HG03135 (cell line): Measurements from ENCODE around the gene CEP41.

ENCODE experiments used
- ATAC-seq: cut with Tn5 transposase; IDR thresholded peaks from one replicate; pipeline ENCODE4 v1.9.1; 2021; ENCODE audit warnings: mild to moderate bottlenecking, moderate library complexity; ENCODE audit not compliant: unreplicated experiment

The CEP41 gene

GRCh38 chr7:130421684-130422083 lies 19.1 kb downstream of the CEP41 start:
- ATAC-seq: no peak

GRCh38 chr7:130420943-130421578 lies 19.8 kb downstream of the CEP41 start:
- no peak for ATAC-seq

- no peak for ATAC-seq
Observed at GRCh38 chr7:130419658-130420057, 21.2 kb downstream of the CEP41 start.

DNA sequence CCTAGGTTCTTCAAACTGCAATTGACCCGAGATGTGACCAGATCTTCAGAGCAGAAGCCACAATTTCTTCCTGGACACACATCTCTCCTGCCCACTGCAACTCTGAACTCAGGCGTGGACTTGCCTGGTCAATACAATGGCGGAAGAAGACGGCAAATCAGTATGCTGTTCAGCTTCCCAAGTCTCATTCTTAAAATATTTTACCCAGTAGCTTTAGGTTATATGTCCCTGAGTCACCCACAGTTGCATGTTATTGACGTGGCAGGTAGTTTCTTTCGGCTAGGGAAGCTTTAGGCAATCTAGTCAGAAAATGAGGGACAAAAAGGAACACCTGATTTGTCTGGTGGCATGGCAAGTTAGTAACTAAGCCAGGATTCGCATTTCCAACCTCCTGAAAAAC lies 22.5 kb downstream of the CEP41 start:
- ATAC-seq: no peak

DNA sequence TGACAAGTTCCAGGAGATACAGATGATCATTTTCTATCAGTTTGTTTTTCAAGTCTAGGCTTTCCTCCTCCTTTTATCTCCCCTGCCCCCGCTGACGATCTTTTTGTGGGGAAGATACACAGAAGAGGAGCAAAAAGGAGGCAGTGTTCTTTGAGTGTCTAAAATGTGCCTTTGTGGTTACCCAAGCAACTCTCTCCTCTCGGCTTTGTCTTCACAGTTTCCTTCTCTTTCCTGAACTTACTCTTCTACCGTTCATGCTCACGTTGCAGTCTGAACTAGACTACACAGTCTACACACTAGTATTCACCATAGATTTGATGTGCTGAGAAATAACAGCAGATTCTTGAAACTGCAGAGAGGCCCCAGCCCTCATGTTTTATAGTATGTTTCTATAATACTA lies 23.6 kb downstream of the CEP41 start:
- ATAC-seq: no peak

DNA sequence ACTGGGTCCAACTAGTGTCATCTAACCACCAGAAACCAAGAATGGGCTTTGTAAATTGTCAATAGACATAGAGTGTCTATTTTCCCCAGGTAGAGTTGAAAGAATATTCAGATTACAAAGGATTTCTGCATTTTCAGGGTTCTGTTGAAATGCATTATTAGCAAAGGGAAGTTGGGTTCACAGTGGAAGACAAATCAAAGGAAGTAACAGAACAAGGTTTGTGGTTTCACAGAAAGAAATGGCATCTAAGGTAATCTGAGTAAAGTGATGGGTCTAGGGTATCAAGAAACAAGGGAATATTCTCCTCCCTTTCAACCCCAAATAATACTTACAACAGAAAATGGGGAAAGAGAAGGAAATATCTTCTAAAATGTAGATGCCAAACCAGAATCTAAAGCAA lies 25.8 kb downstream of the CEP41 start:
- no peak for ATAC-seq

GRCh38 chr7:130413201-130413600 lies 27.6 kb downstream of the CEP41 start:
- ATAC-seq: no peak

DNA sequence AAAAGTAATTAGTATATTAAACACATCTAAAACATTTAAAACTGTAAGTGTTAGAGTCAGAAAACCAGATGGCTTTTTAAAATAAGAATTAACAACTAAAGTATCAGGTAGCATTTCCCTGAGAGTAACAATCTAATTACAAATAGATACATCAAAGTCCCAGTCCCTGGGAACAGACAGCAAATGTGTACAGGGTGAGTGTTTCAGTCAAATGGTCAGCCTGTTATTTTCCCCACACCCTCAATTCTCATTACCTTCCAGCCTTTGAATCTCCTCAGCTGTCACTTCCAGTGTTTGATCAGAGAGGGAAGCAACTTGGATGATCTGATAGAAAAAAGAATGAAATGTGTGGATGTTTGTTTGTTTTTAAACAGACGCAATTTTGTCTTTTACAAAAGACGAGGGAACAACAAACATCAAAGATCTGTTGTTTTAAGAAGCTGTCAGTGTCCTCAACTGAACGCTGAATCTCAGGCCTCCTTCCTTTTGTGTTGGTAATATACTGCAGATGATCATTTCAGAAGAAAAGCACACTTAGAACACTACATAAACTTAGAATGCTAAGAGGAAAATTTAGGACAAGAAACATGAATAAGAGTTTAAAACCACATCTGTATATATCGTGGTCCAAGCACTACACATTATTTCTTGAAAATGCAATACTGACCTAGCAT lies 29.8 kb downstream of the CEP41 start:
- no peak for ATAC-seq

DNA sequence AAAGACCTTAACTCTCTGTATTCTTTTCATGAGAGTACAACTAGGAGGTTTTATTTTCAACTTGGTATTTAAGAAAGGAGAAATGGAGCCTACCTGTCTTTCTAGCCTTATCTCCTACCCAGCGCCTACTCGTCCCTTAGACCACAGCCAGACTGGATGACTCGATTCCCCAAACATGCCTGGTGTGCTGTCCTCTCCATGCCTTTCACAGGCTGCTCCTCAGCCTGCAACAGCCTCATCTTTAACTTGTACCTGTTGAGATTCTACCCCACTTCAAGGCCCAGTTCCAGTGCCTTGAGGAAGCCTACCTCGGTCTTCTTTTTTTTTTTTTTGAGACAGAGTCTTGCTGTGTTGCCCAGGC lies 31.1 kb downstream of the CEP41 start:
- ATAC-seq: no peak

- no peak for ATAC-seq
Observed at GRCh38 chr7:130409067-130409711, 31.6 kb downstream of the CEP41 start.

DNA sequence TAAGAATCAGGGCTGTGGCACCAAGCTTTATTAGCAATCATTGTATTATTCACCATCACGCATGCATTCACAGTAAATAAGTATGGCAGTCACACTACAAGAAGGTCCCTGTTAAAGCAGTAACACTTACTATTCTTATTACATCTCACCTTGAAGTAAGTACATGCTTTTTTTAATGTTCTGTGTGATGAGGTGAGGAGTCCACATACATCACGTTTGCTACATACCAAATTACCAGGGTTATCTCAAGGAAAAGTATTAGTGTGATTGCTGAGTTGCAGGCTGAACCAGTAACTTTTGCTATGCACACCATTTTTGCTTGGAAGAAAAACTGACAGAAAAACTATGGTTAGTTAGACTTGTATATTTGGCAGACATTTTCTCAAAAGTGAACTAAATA lies 35.8 kb downstream of the CEP41 start:
- no peak for ATAC-seq

DNA sequence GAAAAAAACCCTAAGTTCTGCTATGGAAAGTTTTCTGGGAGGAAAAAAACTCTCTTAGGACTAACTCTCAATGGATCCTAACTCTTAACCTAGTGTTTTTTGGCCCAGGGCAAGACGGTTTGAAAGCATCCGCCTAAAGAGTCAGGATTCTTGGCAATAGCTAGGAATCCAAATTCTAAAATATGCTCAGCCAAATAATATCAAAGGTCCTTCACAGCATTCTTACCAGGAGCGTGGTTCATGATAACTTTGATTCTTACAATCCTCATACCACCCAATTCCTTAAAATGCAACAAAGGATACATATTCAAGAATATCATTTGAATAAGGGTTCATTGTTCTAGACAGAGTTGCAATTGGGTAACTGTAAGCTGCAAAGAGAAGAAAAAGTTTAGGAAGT lies 39.2 kb downstream of the CEP41 start:
- no peak for ATAC-seq

GRCh38 chr7:130401101-130401500 lies 39.7 kb downstream of the CEP41 start:
- no peak for ATAC-seq

- ATAC-seq: no peak
Observed at GRCh38 chr7:130400120-130400572, 40.7 kb downstream of the CEP41 start.

DNA sequence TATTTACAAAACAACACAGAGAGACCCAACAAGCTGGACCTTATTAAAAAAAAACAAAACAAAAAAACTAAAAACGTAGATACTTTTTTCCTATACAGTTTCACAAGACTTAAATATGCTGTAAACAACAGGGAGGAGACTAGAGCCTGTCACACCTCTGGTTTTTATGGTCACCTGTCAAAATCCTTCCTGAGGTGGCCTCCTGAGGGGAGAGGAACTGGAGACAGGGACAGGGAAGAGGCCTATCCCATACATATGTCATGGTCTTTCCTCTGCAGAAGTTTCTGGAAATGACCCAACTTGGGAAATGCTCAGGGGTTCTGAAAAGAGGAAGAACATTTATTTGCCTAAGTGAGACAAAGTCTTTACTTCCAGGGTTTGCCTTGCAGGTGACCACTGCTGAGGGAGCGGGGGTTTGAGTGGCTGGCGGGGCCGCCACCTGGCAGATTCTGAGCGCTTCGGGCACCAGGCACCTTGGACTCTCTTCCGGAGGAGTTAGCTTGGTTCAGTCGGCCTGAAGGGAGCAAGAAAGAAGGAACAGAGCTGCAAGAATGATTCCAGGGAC lies 42.2 kb downstream of the CEP41 start:
- no peak for ATAC-seq

GRCh38 chr7:130397758-130398073 lies 43.1 kb downstream of the CEP41 start:
- no peak for ATAC-seq

GRCh38 chr7:130397051-130397757 lies 43.6 kb downstream of the CEP41 start:
- no peak for ATAC-seq

GRCh38 chr7:130396109-130396508 lies 44.7 kb downstream of the CEP41 start:
- ATAC-seq: no peak

GRCh38 chr7:130395421-130395820 lies 45.4 kb downstream of the CEP41 start:
- ATAC-seq: no peak

- no peak for ATAC-seq
Observed at GRCh38 chr7:130394421-130395195, 46.2 kb downstream of the CEP41 start.
